K562 (cell line): ENCODE data around the gene MBOAT7. TPM values are rescaled to one million over a fixed set of nuclear protein-coding genes. Genes with fewer than 3 reads are reported as not detected.
A peak's percentile ranks its signal among the peaks of the same experiment; 100 is the strongest.

Source experiments
- ATAC-seq: fragments of 200-7000 bp; cut with Tn5 transposase; 3 replicates; pipeline ENCODE4 v1.9.1; 2020; ENCODE audit warnings: moderate library complexity
- BruUV-seq: library from RNA; stranded (reverse); fragments of 400-500 nt; replicated peaks from 2 replicates; lab custom pipeline; 2021; lab: Mats Ljungman, UMichigan
- CTCF ChIA-PET: fragments of 300-600 bp; formaldehyde crosslinking; extraction: SDS; loops from one replicate; lab custom pipeline; 2021; ENCODE audit warnings: low intra/inter-chr PET ratio; lab: Yijun Ruan, JAX
- POLR2A ChIA-PET: fragments of 300-600, 350-650 bp; sonication (Branson Sonifier 250); formaldehyde crosslinking; extraction: SDS; loops from one replicate; lab custom pipeline; 2021; ENCODE audit warnings: antibody characterized with exemption, inconsistent platforms; lab: Yijun Ruan, JAX
- DNase-seq, 4 experiments: peaks; one replicate each; pipeline versions ENCODE4 v3.0.0 to v3.0.0-alpha.2; 2011 to 2018; ENCODE audit warnings: low spot score in 3 of 4, mixed read lengths in 3 of 4; ENCODE audit errors: extremely low read depth in 1 of 4
- FAIRE-seq: peaks from 2 replicates; lab custom pipeline; 2011; peaks lifted over from hg19 to GRCh38; lab: Jason Lieb, UNC
- H2AFZ ChIP-seq: 2 replicates; pipeline ENCODE4 v1.6.0; 2011; ENCODE audit warnings: low read depth, low read length, control low read depth, inconsistent platforms
- H3K27ac ChIP-seq: fragments of 200-600 bp; 3 replicates; pipeline ENCODE4 v1.8.0; 2011; ENCODE audit warnings: low read depth, mild to moderate bottlenecking, control low read depth, inconsistent platforms, low read length, moderate library complexity, mixed read lengths; ENCODE audit errors: extremely low read depth
- H3K27me3 ChIP-seq, 2 experiments: fragments of 300-600 bp in 1 of 2; 2 replicates in 1 of 2; 3 replicates in 1 of 2; pipeline versions ENCODE4 v1.6.0 to v1.8.0; 2011; ENCODE audit warnings: inconsistent platforms in 2 of 2, low read length in 2 of 2, mild to moderate bottlenecking in 1 of 2, mixed read lengths in 1 of 2, moderate library complexity in 1 of 2; ENCODE audit not compliant: control insufficient read depth in 2 of 2, insufficient read depth in 2 of 2
- H3K36me3 ChIP-seq: fragments of 300-600 bp; 3 replicates; pipeline ENCODE4 v1.8.0; 2011; ENCODE audit warnings: mild to moderate bottlenecking, low read length, inconsistent platforms; ENCODE audit not compliant: control insufficient read depth, insufficient read depth
- H3K4me1 ChIP-seq, 2 experiments: fragments of 200-600 bp in 1 of 2; replicated peaks in 1 of 2; 2 replicates in 1 of 2; 3 replicates in 1 of 2; pipeline versions ENCODE4 v1.5.1 to v1.8.0; 2011; ENCODE audit warnings: inconsistent platforms in 2 of 2, low read length in 2 of 2, mild to moderate bottlenecking in 1 of 2, mixed read lengths in 1 of 2, moderate library complexity in 1 of 2; ENCODE audit not compliant: control insufficient read depth in 2 of 2, insufficient read depth in 2 of 2
- H3K4me2 ChIP-seq: 2 replicates; pipeline ENCODE4 v1.6.1; 2011; ENCODE audit warnings: low read length, control low read depth, inconsistent platforms, mixed read lengths; ENCODE audit not compliant: insufficient read depth
- H3K4me3 ChIP-seq: fragments of 200-600 bp; sonication (generic), shearing (Covaris generic); 2 replicates; pipeline ENCODE4 v1.5.1; 2016; ENCODE audit warnings: control low read depth, inconsistent platforms
- H3K79me2 ChIP-seq: fragments of 200-600 bp; 3 replicates; pipeline ENCODE4 v1.8.0; 2011; ENCODE audit warnings: low read length, inconsistent platforms; ENCODE audit not compliant: control insufficient read depth, insufficient read depth
- H3K9ac ChIP-seq, 2 experiments: 2 replicates each; pipeline versions ENCODE4 v1.6.0 to v1.6.1; 2011; ENCODE audit warnings: low read depth in 2 of 2, low read length in 2 of 2, control low read depth in 1 of 2, inconsistent platforms in 1 of 2, mild to moderate bottlenecking in 1 of 2, mixed read lengths in 1 of 2; ENCODE audit not compliant: insufficient read depth in 1 of 2
- H3K9me1 ChIP-seq: one replicate; pipeline ENCODE4 v1.6.0; 2011; ENCODE audit warnings: inconsistent platforms, mild to moderate bottlenecking, low read length, moderate library complexity; ENCODE audit not compliant: control insufficient read depth, insufficient read depth
- H3K9me3 ChIP-seq: replicated peaks from 2 replicates; pipeline ENCODE4 v1.5.1; 2011; ENCODE audit warnings: low read depth, low read length, inconsistent platforms; ENCODE audit not compliant: control insufficient read depth, insufficient read depth
- H4K20me1 ChIP-seq: replicated peaks from 2 replicates; pipeline ENCODE4 v1.6.1; 2011; ENCODE audit warnings: low read length, inconsistent platforms, mixed read lengths; ENCODE audit not compliant: control insufficient read depth, insufficient read depth
- CHD1 ChIP-seq: fragments of 200-600 bp; sonication (generic); IDR thresholded peaks from one replicate; pipeline ENCODE4 v1.6.1; 2012; ENCODE audit warnings: mild to moderate bottlenecking, moderate library complexity, low read length, inconsistent platforms
- FIP1L1 ChIP-seq: fragments of 200-400 bp; formaldehyde crosslinking; IDR thresholded peaks from 2 replicates; pipeline ENCODE4 v1.6.1; 2018; ENCODE audit warnings: mild to moderate bottlenecking, low read depth, low read length; ENCODE audit not compliant: poor library complexity, severe bottlenecking
- HMG20B ChIP-seq: fragments of 250-450 bp; sonication (Bioruptor Pico); IDR thresholded peaks from 2 replicates; pipeline ENCODE4 v1.5.0; 2021; ENCODE audit warnings: mild to moderate bottlenecking
- POLR2G ChIP-seq: fragments of 200-400 bp; formaldehyde crosslinking; IDR thresholded peaks from 2 replicates; pipeline ENCODE4 v1.6.1; 2017; ENCODE audit warnings: low read depth, mild to moderate bottlenecking, antibody characterized with exemption, low read length, moderate library complexity
- RBM34 ChIP-seq: fragments of 200-400 bp; formaldehyde crosslinking; IDR thresholded peaks from 2 replicates; pipeline ENCODE4 v1.6.1; 2018; ENCODE audit warnings: low read length, borderline replicate concordance; ENCODE audit not compliant: insufficient read depth
- ZNF717 ChIP-seq: fragments of 250-450 bp; sonication (Bioruptor Pico); IDR thresholded peaks from 2 replicates; pipeline ENCODE4 v1.5.0; 2021
- ZSCAN29 ChIP-seq: fragments of 450-650 bp; IDR thresholded peaks from 2 replicates; pipeline ENCODE4 v1.6.1; 2017
- WGBS: fragments of 100-300 bp; shearing (Covaris generic); methylation state at CpG from one replicate; pipeline ENCODE4 v1.1.6; 2016; ENCODE audit warnings: low coverage, mixed read lengths; ENCODE audit not compliant: insufficient coverage; ENCODE audit errors: missing lambda C conversion rate; 5-methylcytosine and 5-hydroxymethylcytosine counted together
- in situ Hi-C: fragments of 300-500 bp; cut with MboI; formaldehyde crosslinking; loops from 4 replicates; pipeline ENCODE4 v1.15.0; 2018; ENCODE audit warnings: inconsistent platforms, mixed read lengths
- intact Hi-C: fragments of 100-400 bp; cut with micrococcal nuclease; formaldehyde crosslinking; loops from 2 replicates; pipeline ENCODE4 v1.14.2; 2022
- polyA plus RNA-seq, 8 experiments: library from polyadenylated mRNA; depleted of rRNA in 4 of 8; stranded (reverse) in 5 of 8; unstranded in 3 of 8; fragments of >200 nt; fragmentation: Nextera tagmentation in 2 of 8; fragmentation: Illumina TruSeq in 1 of 8; extraction: Ambion mirVana in 2 of 8; extraction: Trizol in 1 of 8; gene quantifications; 2 replicates each; pipeline versions ENCODE4 v1.2.1 to v1.2.3, GENCODE V29; 2011 to 2014; ENCODE audit warnings: inconsistent platforms in 1 of 8, missing spikeins in 1 of 8
- total RNA-seq, 7 experiments: library from RNA; depleted of rRNA in 6 of 7; stranded (reverse); fragments of >200 nt in 6 of 7; fragmentation: Illumina TruSeq in 2 of 7; extraction: Trizol in 2 of 7; gene quantifications; 2 replicates each; pipeline versions ENCODE4 v1.2.1 to v1.2.3, GENCODE V29; 2011 to 2021; ENCODE audit warnings: low replicate concordance in 1 of 7

MBOAT7 gene
- total and polyA plus RNA-seq, 9 of the 15 experiments (the other 6 are each of a cell fraction or from before 2014, with no cell fraction given) = 1.4 to 153 (median 56.1) TPM

GRCh38 chr19:54207676-54207982, 18.2 kb upstream of the MBOAT7 start:
- H3K9me1 ChIP-seq = peaks cover 23% of the 10 kb centered on the region
- H3K9ac ChIP-seq = peak overlapping the region; percentile 66 to 90
- H3K9me3 ChIP-seq = no peaks in the 10 kb centered on the region
- no peaks in the 10 kb centered on the region for H3K27me3 ChIP-seq
- ChIA-PET POLR2A (interaction anchor here (0.6 to 7.0 kb wide), 12 partner anchors 7 to 111 kb away, joined by 3 to 66 read pairs (median 4); partner anchors contain the start of genes CNOT3, MBOAT7, RPS9 and TSEN34), CTCF (no interaction called here)
- H3K4me3 ChIP-seq = peak overlapping the region; percentile 3; the same call in 1 of the 2 replicates
- WGBS = 20% methylated on average over 5 of the region's 5 CpGs
- in situ Hi-C loops (no loop called here), intact Hi-C loops (no loop called here)
- H3K4me1 ChIP-seq = peaks cover 69 to 79% of the 10 kb centered on the region in 2 experiments
- peaks cover 81% of the 10 kb centered on the region for H3K79me2 ChIP-seq
- peak overlapping the region; percentile 89 for H3K4me2 ChIP-seq
- no TSS peak for BruUV-seq
- DNase-seq (peak in 1 of 4 experiments; percentile 23), FAIRE-seq (no peak), ATAC-seq (peak; percentile 0; the same call in 1 of the 3 replicates)
- no peak overlapping the region for H2AFZ ChIP-seq
- H4K20me1 ChIP-seq = peaks cover 81% of the 10 kb centered on the region
- 0 out of 2 replicates have a peak, but pooled peaks have one; percentile 74 for TF ChIP-seq ZNF717 (CRISPR knock-in tag)
- 0 out of 2 replicates have a peak, but pooled peaks have one; percentile 43 for TF ChIP-seq HMG20B
- TF ChIP-seq POLR2G = 0 out of 2 replicates have a peak, but pooled peaks have one; percentile 40
- no peak for TF ChIP-seq ZSCAN29
- no peak for TF ChIP-seq RBM34
- peak; percentile 42 for TF ChIP-seq CHD1
- TF ChIP-seq FIP1L1 = peak; percentile 31
- H3K36me3 ChIP-seq = peaks cover 73% of the 10 kb centered on the region
- peak overlapping the region; percentile 89 for H3K27ac ChIP-seq
